CD4-positive, alpha-beta T cell treated with Interleukin-17A for 1 hour (primary cell): ENCODE data around the gene DENND2A.

Experiments
- DNase-seq: peaks from one replicate; pipeline ENCODE4 v3.0.0-alpha.2; 2020

DENND2A gene

DNA sequence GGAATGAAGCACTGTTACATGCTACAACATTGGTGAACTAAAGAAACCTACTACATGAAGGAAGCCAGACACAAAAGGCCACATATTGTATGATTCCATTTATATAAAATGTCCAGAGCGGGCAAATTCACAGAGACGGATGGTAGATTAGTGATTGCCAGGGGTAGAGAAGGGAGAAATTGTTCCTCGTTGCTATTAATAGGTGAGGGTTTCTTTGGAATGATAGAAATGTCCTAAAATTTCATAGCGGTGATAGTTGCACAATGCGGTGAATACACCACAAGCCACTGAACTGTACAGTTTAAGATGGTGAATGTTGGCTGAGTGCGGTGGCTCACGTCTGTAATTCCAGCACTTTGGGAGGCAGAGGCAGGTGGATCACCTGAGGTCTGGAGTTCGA, 29.0 kb downstream of the DENND2A start:
- no peak for DNase-seq

DNA sequence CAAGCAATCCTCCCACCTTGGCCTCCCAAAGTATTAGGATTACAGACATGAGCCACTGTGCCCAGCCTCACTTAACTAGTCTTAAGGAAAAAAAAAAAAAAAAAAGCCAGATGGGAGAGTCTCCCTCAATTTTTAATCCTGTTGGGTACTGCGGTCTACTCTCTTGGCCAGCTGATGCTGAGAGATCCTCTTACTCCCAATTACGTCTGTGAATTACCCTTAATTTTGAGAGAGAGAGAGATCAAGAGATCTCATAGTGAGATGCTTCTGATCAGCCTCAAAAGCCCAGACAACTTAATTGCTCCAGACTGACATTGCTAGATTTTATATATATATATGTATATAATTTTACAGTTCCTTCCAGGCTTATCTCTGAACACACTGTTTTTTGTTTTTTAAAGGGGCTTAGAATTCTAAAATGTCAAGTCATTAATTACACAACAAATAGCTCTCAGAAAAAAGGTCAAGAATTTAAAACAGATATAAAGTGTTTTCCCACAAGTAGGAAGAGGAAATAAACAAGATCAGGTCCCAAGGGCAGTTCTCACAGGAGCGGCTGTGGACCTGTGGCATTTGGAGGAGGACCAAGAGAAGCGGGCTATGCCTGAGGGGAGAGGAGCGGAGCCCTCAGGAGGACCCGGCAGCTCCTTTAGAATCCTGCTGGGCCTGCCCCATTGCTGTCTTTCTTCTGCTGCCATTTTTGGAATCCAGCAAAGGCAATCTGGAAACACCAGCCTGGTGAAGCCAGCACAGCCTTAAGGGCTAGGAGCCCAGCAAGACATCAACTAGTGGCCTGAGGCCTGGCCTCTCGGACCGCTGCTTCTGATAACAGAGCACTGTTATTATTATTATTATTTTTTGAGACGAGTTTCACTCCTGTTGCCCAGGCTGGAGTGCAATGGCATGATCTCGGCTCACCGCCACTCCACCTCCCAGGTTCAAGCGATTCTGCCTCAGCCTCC, 30.1 kb downstream of the DENND2A start:
- no peak for DNase-seq

DNA sequence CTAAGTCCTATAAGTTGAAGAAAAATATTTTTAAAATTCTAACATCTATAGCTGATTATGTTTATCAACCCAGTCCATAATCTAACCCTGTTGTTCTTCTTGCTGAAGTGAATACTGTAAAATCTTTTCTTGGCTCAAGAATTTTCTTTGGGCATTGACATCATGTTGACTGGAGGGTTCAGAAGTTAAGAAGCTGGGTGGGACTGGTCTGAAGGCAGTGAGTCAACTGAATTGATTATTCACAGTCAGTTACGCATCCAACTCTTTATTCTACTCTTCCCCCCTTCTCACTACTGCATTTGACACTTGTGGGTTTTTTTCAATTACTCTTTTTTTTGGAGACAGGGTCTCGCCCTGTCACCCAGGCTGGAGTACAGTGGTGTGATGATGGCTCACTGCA, 31.0 kb downstream of the DENND2A start:
- DNase-seq = no peak

- no peak for DNase-seq
These were observed 33.1 kb downstream of the DENND2A start for GRCh38 chr7:140607441-140607989.

- DNase-seq = no peak
These were observed 35.3 kb downstream of the DENND2A start for GRCh38 chr7:140605337-140605736.

DNA sequence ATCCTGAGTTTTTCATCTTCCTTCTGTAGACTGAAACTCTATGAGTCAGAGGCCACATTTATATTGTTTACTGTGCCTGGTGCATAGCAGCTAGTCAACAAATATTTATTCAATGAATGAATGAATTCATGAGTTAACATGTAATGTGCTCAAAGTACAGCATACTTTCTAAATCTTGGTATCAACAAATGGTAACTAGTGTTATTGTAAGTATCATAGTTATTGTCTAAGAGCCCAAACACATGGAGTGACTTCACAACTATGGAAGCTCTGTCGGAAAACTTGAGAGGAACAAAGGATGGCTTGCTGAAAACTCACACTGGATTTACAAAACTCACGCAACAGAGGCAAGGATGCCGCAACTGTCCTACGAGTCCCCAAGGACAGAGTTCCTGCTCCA, 35.9 kb downstream of the DENND2A start:
- DNase-seq = no peak

- DNase-seq = no peak
These were observed 36.5 kb downstream of the DENND2A start for GRCh38 chr7:140604076-140604475.

- no peak for DNase-seq
These were observed 38.9 kb downstream of the DENND2A start for GRCh38 chr7:140601566-140602174.

DNA sequence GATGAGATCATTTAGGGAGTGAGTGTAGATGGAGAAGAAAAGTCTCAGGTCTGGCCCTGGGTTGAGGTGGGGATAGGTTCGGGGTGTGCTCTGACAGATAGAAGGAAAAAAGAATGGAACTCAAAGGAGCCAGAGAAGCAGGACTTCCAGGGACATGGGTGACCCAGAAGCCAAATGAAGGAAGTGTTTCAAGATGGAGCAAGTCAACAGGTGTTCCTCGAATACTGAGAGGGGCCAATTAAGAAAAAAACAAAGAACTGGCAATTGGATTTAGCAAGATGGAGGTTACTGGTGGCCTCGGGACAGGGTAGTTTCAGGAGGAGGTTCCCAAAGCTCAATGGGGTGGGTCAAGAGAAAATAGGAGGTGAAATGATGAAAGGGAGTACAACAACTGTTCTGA, 40.3 kb downstream of the DENND2A start:
- no peak for DNase-seq

DNA sequence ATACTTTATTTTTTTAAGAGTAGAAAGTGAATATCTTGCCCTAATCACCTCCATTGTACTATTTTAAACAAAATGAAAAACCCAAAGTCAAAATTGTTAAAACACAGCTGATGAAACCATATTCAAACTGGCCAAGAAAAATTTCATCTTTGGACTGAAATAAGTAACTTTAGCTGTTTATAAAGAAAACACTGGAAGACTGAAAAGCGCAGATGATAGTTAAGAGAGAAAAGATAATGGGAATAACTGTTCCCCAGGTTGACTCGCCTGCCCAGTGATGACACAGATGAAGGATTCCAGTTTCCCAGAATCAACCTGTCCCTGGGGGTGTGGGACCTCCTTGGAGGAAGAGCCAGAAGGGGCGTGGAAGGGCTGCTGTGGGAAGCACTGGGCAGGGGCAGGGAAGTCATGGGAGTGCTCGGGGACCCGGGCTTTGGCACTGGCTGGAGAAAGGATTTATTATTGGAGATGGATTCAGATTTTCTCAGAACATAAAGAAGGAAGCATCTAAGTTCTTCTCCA, 43.1 kb downstream of the DENND2A start:
- no peak for DNase-seq

DNA sequence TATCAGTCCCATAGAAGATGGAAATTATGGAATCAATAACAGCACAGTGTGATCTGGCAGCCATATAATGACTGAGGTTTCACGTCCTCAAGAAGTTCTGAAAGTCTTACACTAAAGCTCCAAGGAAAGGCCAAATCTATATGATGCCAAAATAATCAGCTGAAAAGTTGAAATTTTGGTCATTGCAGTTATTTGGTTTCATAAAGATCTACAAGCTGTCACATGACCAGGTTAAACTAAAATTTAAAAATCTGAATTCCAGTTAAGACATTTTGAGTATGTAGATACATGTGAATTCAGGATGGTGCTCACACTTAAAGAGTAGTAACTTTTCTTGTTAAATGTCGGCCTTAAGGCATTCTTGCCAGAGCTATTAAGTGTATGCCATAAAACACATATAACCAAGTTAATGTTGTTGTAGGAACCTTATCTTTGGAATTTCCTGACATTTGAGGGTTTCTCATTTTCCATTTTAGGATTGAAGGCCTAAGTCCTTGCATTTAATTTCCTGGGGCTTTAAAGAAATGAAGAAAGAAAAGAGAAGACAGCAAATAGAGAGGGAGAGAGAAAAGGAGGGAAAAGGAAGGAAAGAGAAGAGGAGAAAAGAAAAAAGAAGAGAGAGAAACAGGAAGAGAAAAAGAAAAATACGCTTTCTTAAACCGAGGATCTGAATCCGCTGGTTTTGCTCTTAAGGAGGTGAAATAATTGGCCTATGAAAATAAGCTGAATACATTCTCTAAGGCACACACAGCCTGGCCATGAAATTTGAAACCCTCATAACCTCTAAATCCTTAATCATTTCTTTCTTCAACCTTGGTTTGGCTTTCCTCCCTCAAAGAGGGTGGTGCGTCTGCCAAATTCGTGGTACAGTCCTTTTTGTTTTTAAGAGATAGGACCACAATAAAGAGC, 43.8 kb downstream of the DENND2A start:
- DNase-seq = no peak

DNA sequence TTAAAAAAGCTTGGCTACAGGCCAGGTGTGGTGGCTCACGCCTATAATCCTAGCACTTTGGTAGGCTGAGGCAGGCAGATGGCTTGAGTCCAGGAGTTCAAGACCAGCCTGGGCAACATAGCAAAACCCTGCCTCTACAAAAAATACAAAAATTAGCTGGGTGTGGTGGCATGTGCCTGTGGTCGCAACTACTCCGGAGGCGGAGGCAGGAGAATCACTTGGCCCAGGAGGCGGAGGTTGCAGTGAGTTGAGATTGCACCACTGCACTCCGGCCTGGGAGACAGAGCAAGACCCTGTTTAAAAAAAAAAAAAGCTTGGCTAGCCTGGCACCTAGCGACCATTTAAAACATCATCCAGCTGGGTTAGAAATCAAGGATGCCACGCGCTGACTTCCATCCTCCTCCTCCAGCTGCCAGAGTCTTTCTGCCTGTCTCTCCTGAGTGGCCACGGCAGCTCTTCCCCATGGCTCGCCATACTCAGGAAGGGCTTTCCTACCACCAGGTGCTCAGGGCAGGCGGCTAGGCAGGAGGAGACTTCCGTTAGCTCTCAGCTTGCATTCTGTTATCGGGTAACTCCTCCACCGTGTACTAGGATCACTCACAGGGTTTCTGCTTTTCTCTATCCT, 45.0 kb downstream of the DENND2A start:
- DNase-seq = no peak

DNA sequence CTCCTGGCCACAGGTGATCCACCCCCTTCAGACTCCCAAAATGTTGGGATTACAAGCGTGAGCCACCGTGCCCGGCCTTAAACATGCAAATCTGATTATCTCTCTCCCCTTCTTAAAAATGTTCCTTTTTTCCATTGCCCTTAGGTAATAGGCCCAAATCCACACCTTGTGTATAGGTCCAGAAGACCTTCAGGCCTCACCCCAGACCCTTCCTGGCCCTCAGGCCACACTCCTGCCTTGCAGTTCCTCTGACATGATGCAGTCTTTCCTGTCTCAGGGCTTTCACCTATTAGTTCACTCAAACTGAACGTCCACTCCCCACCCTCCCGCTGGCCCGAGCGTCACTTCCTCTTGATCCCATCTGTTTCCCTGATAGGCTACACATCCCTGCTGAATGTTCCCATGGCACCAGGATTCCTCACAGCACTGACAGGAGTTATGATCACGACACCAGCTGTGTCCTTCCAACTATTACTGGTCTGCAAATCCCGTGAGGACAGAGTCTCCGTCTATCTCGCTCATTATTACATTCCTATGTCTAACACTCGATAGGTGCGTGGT, 46.4 kb downstream of the DENND2A start:
- DNase-seq = no peak

DNA sequence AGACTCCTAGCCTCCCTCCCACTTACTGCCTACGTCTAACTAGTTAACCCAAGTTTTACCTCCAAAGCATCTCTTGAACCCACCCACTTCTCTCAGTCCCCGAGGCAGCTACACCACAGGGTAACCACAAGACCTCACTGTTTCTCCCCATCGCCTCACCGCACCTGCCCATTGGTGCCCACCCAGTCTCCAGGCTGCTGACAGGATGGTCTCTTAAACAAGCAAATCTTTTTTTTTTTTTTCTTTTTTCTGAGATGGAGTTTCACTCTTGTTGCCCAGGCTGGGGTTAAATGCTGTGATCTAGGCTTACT, 47.0 kb downstream of the DENND2A start:
- DNase-seq = no peak

DNA sequence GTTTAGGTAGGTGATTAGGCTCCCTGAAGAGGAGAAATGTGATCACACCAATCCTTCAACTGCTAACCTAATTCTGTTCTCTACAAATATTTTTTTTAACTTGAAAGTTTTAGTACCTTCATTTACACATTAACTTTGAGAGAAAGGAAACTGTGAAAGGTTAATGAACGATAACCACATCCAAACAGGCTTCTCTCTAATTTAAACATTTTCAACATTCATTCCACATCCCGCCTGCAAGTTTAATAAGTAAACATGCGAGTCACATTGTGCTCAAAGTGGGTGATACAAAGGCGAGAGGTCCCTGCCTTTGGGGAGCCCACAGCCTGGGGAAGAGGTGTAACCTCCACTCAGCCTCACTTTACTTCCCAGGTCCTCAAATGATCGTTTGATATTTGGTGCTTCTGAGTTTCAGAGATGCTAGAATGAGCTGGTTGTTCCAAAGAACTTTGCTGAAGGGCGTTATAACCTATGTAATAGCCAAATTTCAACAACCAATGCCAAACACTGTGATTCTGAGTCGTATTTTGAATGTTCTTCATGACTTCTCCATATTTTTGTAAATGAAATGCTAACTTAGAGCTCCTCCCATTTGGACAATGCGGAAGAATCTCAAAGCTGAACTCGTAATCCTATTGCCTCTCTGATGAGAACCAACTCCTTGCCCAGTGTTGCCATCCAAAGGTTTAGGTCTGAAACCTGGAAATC, 47.5 kb downstream of the DENND2A start:
- no peak for DNase-seq

DNA sequence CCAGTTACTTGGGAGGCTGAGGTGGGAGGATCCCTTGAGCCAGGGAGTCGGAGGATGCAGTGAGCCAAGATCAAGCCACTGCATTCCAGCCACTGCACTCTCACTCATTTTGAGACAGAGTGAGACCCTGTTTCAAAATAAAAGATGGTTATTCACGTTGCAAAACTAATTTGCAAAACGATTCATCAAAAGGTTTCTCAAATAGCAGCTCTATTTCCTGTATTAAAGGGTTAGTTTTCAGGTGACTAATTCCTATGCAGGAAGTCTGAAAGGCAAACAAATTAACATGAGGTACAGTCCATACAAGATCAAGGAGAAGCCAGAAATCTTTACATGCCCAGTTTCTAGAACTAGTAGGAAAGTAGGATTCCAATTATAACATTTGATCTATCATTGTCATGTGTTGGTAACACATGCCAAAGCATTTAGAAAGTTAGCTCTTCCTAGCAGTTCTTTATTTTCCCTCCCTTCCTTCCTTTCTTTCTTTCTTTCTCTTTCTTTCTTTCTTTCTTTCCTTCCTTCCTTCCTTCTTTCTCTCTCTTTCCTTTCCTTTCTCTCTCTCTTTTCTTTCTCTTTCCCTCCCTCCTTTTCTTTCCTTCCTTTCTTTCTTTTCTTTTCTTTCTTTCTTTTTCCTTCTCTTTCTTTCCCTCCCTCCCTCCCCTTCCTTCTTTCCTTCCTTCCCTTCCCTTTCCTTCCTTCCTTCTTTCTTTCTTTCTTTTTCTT, 49.3 kb downstream of the DENND2A start:
- no peak for DNase-seq

- no peak for DNase-seq
These were observed 53.4 kb downstream of the DENND2A start for GRCh38 chr7:140587243-140587642.

- no peak for DNase-seq
These were observed 54.1 kb downstream of the DENND2A start for GRCh38 chr7:140586516-140586915.

DNA sequence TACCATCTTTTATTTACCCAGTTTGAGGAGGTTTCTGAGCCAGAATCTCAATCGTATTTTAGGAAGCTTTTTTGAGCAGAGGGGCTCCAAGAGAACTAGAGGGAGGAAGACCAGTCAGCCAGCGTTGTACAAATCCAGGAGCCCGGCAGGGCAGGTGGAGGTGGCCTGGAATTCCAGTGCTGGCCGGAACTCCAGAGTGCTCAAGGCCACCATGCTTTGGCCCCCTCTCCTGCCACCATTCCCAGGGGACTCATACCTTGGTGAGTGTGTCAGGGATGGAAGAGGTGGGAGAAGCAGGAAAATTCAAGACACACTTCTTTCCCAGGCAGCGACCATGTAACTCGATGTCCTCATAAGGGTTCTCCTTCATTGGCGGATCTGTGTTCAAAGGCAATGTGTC, 55.3 kb downstream of the DENND2A start:
- no peak for DNase-seq

- no peak for DNase-seq
These were observed 56.3 kb downstream of the DENND2A start for GRCh38 chr7:140584195-140584851.
